Measurements from ENCODE around the gene CFAP299. TPM values are rescaled to one million over a fixed set of nuclear protein-coding genes. Genes with fewer than 3 reads are reported as not detected.

Gene CFAP299
- total RNA-seq, 3 donors from 2014 or later, result not detected

DNA sequence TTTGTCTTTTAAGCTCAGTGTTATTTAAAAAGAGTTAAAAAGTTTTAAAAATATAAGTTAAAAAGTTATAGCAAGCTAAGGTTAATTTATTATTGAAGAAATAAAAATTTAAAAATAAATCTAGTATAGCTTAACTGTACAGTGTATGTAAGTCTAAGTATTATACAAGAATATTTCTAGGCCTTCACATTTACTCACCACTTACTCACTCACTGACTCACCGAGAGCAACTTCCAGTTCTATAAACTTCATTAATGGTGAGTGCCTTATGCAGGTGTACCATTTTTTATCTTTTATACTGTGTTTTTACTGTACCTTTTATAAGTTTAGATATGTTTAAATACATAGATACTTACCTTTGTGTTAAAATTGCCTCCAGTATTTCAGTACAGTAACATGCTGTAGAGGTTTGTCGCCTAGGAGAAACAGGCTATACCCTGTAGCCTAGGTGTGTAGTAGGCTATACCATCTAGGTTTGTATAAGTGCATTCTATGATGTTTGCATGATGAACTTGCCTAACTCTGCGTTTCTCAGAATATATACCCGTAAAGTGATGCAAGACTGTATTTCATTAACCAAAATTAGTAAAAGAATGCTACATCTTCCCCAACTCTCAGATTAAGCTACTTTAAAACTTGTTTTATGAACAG lies 202.9 kb downstream of the CFAP299 start:
- intact Hi-C loops (cut with DNase I, micrococcal nuclease), result no loop called here
- TF ChIP-seq CTCF (IDR thresholded peaks at IDR 0.05), result no peak
- Histone ChIP-seq H3K36me3 (ENCODE audit: low read depth) (no peaks in the 10 kb centered on the region), H3K4me1 (ENCODE audit: low read depth) (no peaks in the 10 kb centered on the region), H3K9me3 (no peaks in the 10 kb centered on the region), H3K4me3 (no peak overlapping the region)
- no peak for DNase-seq
- ATAC-seq, result no peak

DNA sequence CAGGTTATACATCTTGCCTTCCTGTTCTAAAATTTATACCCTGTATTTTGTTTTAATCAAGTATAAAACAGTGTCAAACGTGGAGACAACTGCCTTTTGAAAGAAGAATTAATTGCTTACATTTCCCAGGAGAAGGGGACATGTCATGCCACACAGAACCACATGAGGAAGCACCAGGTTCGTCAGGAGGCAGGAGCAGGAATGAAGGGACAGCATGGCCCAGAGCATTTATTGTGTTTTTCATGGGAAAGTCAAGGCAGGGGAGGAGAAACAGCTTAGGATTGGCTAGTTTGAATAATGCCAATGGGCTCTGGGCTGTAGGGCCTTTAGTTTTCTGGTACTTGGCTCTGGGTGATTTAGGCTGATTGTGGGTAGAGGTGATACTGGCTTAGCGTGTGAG lies 203.7 kb downstream of the CFAP299 start:
- Histone ChIP-seq H3K4me3 (no peak overlapping the region), H3K4me1 (ENCODE audit: low read depth) (no peaks in the 10 kb centered on the region), H3K36me3 (ENCODE audit: low read depth) (no peaks in the 10 kb centered on the region), H3K9me3 (no peaks in the 10 kb centered on the region)
- TF ChIP-seq CTCF (IDR thresholded peaks at IDR 0.05), result no peak
- ATAC-seq (no peak), DNase-seq (no peak)
- intact Hi-C loops (cut with DNase I, micrococcal nuclease), result no loop called here

DNA sequence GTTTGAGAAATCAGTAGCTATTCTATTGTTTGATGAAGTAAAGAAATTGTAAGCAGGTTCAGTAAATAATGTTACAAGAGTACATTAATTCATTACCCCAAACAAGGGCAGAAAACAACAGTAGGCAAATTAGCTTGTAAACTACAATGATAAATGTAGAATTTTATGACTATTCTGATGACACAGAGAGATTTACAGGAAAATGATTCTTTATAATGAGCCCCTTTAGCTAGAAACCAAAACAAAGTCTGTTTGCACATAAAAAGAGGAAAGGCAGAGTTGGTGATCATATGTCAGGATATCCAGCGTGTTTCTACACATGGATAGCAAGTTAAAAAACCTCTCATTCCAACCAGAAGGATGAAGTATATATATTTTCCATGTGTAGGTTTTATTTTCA lies 204.8 kb downstream of the CFAP299 start:
- intact Hi-C loops (cut with DNase I, micrococcal nuclease), result no loop called here
- ATAC-seq, result no peak
- no peak for TF ChIP-seq CTCF (IDR thresholded peaks at IDR 0.05)
- no peak for DNase-seq
- Histone ChIP-seq H3K9me3 (no peaks in the 10 kb centered on the region), H3K36me3 (ENCODE audit: low read depth) (no peaks in the 10 kb centered on the region), H3K4me3 (no peak overlapping the region), H3K4me1 (ENCODE audit: low read depth) (no peaks in the 10 kb centered on the region)

DNA sequence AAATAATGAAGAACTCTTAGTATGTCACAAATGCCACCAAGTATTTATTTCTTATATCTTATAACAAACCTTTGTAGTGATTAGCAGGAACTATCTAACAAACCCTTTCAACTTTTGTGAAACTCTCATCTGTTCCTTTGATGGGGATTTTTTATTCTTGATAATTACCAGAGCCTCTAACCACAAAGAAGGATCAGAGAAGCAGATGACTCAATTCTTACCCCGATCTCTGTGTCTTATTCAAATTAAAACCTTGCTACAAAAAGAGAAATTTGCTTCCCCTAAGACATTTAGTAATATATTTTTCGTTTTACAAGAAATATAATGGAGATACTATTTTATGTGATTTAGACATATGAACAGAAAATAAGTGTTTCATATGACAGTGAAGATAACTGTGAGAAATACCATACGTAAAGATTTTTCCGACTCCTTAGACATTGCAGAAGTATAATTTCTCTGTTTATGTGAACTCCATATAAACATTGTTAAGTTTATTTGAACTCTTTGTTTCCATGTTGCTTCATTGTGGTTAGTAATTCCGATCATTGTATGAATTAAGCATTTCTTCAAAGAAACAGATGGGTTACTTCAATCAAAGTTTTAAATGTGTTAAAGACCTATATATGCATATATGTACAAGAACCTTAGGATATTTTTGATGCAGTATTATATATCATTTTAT lies 205.4 kb downstream of the CFAP299 start:
- no peak for ATAC-seq
- H3K36me3 ChIP-seq (ENCODE audit: low read depth), result no peaks in the 10 kb centered on the region
- H3K4me3 ChIP-seq, result no peak overlapping the region
- TF ChIP-seq CTCF (IDR thresholded peaks at IDR 0.05), result no peak
- H3K9me3 ChIP-seq, result no peaks in the 10 kb centered on the region
- DNase-seq, result no peak
- no peaks in the 10 kb centered on the region for H3K4me1 ChIP-seq (ENCODE audit: low read depth)
- intact Hi-C loops (cut with DNase I, micrococcal nuclease), result no loop called here

DNA sequence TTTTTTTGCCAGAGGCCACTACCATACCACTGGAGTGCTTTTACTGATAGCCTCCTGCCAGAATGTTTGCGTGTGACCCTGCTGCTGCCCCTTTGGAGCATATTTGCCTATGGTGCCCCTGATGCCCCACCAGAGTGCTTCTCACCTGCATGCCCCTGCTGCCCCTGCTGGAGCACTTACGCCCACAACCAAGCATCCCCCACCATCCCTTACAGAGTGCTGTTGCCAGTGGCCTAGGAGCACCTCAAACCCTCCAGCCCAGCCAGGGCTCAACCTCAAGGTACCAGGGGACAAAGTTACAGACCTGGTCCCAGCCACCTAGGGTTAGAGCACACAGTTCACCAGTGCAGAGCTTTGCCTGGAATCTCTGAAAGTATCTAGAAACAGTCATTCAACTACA lies 207.2 kb downstream of the CFAP299 start:
- H3K4me1 ChIP-seq (ENCODE audit: low read depth), result no peaks in the 10 kb centered on the region
- no peak for ATAC-seq
- DNase-seq, result no peak
- no peak overlapping the region for H3K4me3 ChIP-seq
- no peaks in the 10 kb centered on the region for H3K9me3 ChIP-seq
- intact Hi-C loops (cut with DNase I, micrococcal nuclease), result no loop called here
- H3K36me3 ChIP-seq (ENCODE audit: low read depth), result no peaks in the 10 kb centered on the region
- no peak for TF ChIP-seq CTCF (IDR thresholded peaks at IDR 0.05)
